ENCODE data around the gene PRR20G. TPM values are rescaled to one million over a fixed set of nuclear protein-coding genes. Genes with fewer than 3 reads are reported as not detected.

PRR20G gene
- total and polyA plus RNA-seq, 8 donors: not detected

DNA sequence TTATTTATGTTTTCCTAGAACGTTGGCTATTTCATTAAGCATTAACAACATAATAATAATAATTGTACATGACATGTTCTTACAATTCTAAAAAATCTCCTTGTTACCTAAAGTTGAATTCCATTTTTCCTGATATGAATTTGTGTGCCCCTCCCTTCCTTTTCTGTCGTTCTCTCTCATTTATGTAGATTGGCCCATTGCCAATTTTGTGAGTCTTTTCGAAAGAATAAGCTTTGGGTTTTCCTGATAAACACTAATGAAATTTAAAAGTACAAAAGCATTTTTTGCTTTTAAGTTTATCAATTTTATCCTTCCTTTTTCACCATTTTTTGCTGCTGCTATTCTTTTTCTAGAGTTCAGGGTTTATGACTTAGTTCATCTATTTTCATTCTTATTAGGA is 50.0 kb downstream of the PRR20G start:
- Histone ChIP-seq H3K4me1 (no peaks in the 10 kb centered on the region), H3K27ac (no peak overlapping the region), H3K9me3 (peaks cover 0 to 12% (median 7%) of the 10 kb centered on the region in 4 donors), H3K27me3 (peaks cover 0 to 10% (median 0%) of the 10 kb centered on the region in 3 donors), H3K36me3 (no peaks in the 10 kb centered on the region), H3K4me3 (no peak overlapping the region)
- no peak for DNase-seq
- WGBS, 5 donors: 14 to 50% (median 30%) methylated on average over 3 of the region's 3 CpGs
- intact Hi-C loops (cut with DNase I; ENCODE audit: low total_unique reads): no loop called here
- TF ChIP-seq CTCF (IDR thresholded peaks at IDR 0.05) (no peak), EP300 (IDR thresholded peaks at IDR 0.05) (no peak), POLR2AphosphoS5 (IDR thresholded peaks at IDR 0.05) (no peak)

DNA sequence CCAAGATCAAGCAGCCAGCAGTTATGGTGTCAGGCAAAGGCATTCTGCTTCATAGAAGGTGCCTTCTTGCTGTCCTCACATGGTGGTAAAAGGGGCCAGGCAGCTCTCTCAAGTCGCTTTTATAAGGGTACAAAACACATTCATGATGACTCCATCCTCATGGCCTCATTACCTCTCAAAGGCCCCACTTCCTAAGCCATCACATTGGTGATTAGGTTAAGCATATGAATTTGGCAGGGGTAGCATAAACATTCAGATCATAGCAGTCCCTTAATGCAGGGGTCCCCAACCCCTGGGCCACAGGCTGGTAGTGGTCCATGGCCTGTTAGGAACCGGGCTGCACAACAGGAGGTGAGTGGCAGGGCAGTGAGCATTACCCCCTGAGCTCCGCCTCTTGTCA is 52.1 kb downstream of the PRR20G start:
- DNase-seq: no peak
- H3K4me1 ChIP-seq: no peaks in the 10 kb centered on the region
- 57 to 70% (median 57%) methylated on average over 3 of the region's 3 CpGs for WGBS, 5 donors

GRCh38 chr3:127234778-127235177 is 53.1 kb downstream of the PRR20G start:
- H3K4me3 ChIP-seq: no peak overlapping the region
- no peak for DNase-seq
- peaks cover 0 to 5% (median 0%) of the 10 kb centered on the region in 3 donors for H3K27me3 ChIP-seq
- peaks cover 0 to 9% (median 4%) of the 10 kb centered on the region in 4 donors for H3K9me3 ChIP-seq
- TF ChIP-seq CTCF (IDR thresholded peaks at IDR 0.05) (no peak), EP300 (IDR thresholded peaks at IDR 0.05) (no peak), POLR2A (IDR thresholded peaks at IDR 0.05) (no peak), POLR2AphosphoS5 (IDR thresholded peaks at IDR 0.05) (no peak)
- H3K4me1 ChIP-seq: no peaks in the 10 kb centered on the region
- no peak overlapping the region for H3K27ac ChIP-seq
- H3K36me3 ChIP-seq: no peaks in the 10 kb centered on the region
- intact Hi-C loops (cut with DNase I; ENCODE audit: low total_unique reads): no loop called here

More for the DNA sequence above, 52.1 kb downstream of the PRR20G start:
- intact Hi-C loops (cut with DNase I; ENCODE audit: low total_unique reads): no loop called here
- H3K36me3 ChIP-seq: no peaks in the 10 kb centered on the region
- H3K27me3 ChIP-seq: peaks cover 0 to 10% (median 0%) of the 10 kb centered on the region in 3 donors
- no peak overlapping the region for H3K27ac ChIP-seq
- H3K4me3 ChIP-seq: no peak overlapping the region
- peaks cover 0 to 7% (median 2%) of the 10 kb centered on the region in 4 donors for H3K9me3 ChIP-seq
- no peak for TF ChIP-seq CTCF (IDR thresholded peaks at IDR 0.05)
- no peak for TF ChIP-seq EP300 (IDR thresholded peaks at IDR 0.05)
- no peak for TF ChIP-seq POLR2A (IDR thresholded peaks at IDR 0.05)
- no peak for TF ChIP-seq POLR2AphosphoS5 (IDR thresholded peaks at IDR 0.05)

Small RNA genes lying within 50 kb of the gene (small RNA-seq; reads per million reads assigned to genes)
- 0 reads per million in 4 donors for gene RNU6-1047P

Other genes with a start within 250 kb of the PRR20G start
- gene PRR23E, start 94.9 kb downstream of the PRR20G start, total RNA-seq: not detected
- gene PRR23E, start 94.9 kb downstream of the PRR20G start, polyA plus RNA-seq: not detected

Measured in stomach (tissue), 9 donors.